ENCODE data around the gene DMTF1. TPM values are rescaled to one million over a fixed set of nuclear protein-coding genes. Genes with fewer than 3 reads are reported as not detected.
A peak's percentile ranks its signal among the peaks of the same experiment; 100 is the strongest.

Gene DMTF1
- total and polyA plus RNA-seq, 2 of the 4 experiments (the other 2 are of a cell fraction): 59.0 to 69.0 TPM

GRCh38 chr7:87220026-87220733, 67.9 kb downstream of the DMTF1 start:
- BruUV-seq (replicated peaks): no TSS peak
- Histone ChIP-seq H4K91ac (ENCODE audit: insufficient read depth, low read depth, low read length) (peak overlapping the region; percentile 33; the same call in 1 of the 2 replicates), H2BK15ac (ENCODE audit: low read depth, low read length) (no peak overlapping the region), H3K4me3 (ENCODE audit: insufficient read depth, low read depth, low read length) (peak overlapping the region; percentile 94), H3K14ac (replicated peaks; ENCODE audit: low read depth, low read length) (peak overlapping the region; percentile 88; the same call in 1 of the 2 replicates), H4K20me1 (ENCODE audit: insufficient read depth, low read length) (no peaks in the 10 kb centered on the region), H3K4me1 (ENCODE audit: control insufficient read depth, insufficient read depth, low read length) (peaks cover 6% of the 10 kb centered on the region), H3K27ac (ENCODE audit: insufficient read depth, low read length) (peak overlapping the region; percentile 50), H3K9me3 (ENCODE audit: control insufficient read depth, insufficient read depth, low read length) (no peaks in the 10 kb centered on the region), H3K27me3 (ENCODE audit: control insufficient read depth, insufficient read depth, low read length) (no peaks in the 10 kb centered on the region), H2BK5ac (ENCODE audit: low read depth, low read length, poor library complexity, severe bottlenecking) (peak overlapping the region; percentile 22), H4K8ac (ENCODE audit: low read depth in 2 of 2, low read length in 2 of 2) (peak overlapping the region; percentile 50 to 69; a peak in 3 of 4 replicates), H3K4me2 (ENCODE audit: low read depth, low read length) (peak overlapping the region; percentile 92), H2BK20ac (ENCODE audit: low read depth, low read length) (no peak overlapping the region), H2AK5ac (ENCODE audit: low read depth, low read length) (peak overlapping the region; percentile 19; the same call in 1 of the 2 replicates), H3K18ac (ENCODE audit: low read depth, low read length) (peak overlapping the region; percentile 40), H3K36me3 (ENCODE audit: control insufficient read depth, insufficient read depth, low read length) (peaks cover 2% of the 10 kb centered on the region; the same call in 1 of the 2 replicates), H4K5ac (ENCODE audit: low read depth, low read length) (peak overlapping the region; percentile 64), H2AFZ (replicated peaks; ENCODE audit: low read length, poor library complexity) (peak overlapping the region; percentile 96), H3K56ac (ENCODE audit: extremely low read depth, insufficient read depth, low read length) (peak overlapping the region; percentile 75), H3K4ac (ENCODE audit: low read depth, low read length) (peak overlapping the region; percentile 72), H3K9me1 (ENCODE audit: insufficient read depth, low read length) (peaks cover 10% of the 10 kb centered on the region), H2AK9ac (replicated peaks; ENCODE audit: low read depth, low read length, poor library complexity) (peak overlapping the region; percentile 85), H3K9ac (ENCODE audit: low read depth, low read length) (peak overlapping the region; percentile 77), H3K79me1 (ENCODE audit: low read depth in 1 of 2, low read length in 2 of 2) (peaks cover 4 to 35% of the 10 kb centered on the region in 2 experiments; a peak in 3 of 4 replicates), H2BK120ac (ENCODE audit: low read depth, low read length) (no peak overlapping the region), H3K23ac (ENCODE audit: low read depth, low read length) (peak overlapping the region; percentile 58)
- in situ Hi-C loops (cut with MboI; ENCODE audit: low sequenced_read_pairs): no loop called here
- ATAC-seq (ENCODE audit: low read depth) (peak; percentile 89), DNase-seq (peak; percentile 69)
- dilution Hi-C loops (cut with HindIII; ENCODE audit: low sequenced_read_pairs, unreplicated experiment): no loop called here
- 0% methylated on average over 57 of the region's 75 CpGs; no CpG with 5 or more reads in 1 of the 2 experiments for WGBS, 2 experiments (ENCODE audit: extremely low coverage in 2 of 2, insufficient read length in 1 of 2)
- intact Hi-C loops (cut with micrococcal nuclease): no loop called here
- POLR2A ChIA-PET (ENCODE audit: unreplicated experiment): interaction anchor here (0.7 kb wide), 1 partner anchor 11 kb away, joined by 3 read pairs; no protein-coding TSS in a partner anchor
- CTCF ChIA-PET: no interaction called here
- TF ChIP-seq RCOR1 (IDR thresholded peaks at IDR 0.05; ENCODE audit: insufficient replicate concordance, low read length) (no peak), MAFK (IDR thresholded peaks at IDR 0.05; ENCODE audit: low read depth, low read length) (no peak), SMC3 (IDR thresholded peaks at IDR 0.05; ENCODE audit: low read depth, low read length) (no peak), MAZ (IDR thresholded peaks at IDR 0.05; ENCODE audit: borderline replicate concordance, low read depth, low read length) (peak; percentile 29; the same call in 1 of the 2 replicates), POLR2A (IDR thresholded peaks at IDR 0.05; ENCODE audit: low read depth, low read length) (peak; percentile 80; the same call in 1 of the 2 replicates), CTCF (conservative IDR thresholded peaks at IDR 0.05; ENCODE audit: low read depth, low read length) (no peak), FOS (IDR thresholded peaks at IDR 0.05; ENCODE audit: low read depth, low read length) (no peak), CEBPB (IDR thresholded peaks at IDR 0.05; ENCODE audit: low read depth, low read length) (no peak), NFE2L2 (IDR thresholded peaks at IDR 0.05; ENCODE audit: low read depth, low read length) (no peak), ELK1 (IDR thresholded peaks at IDR 0.05; ENCODE audit: borderline replicate concordance, low read depth, low read length) (no peak), BHLHE40 (IDR thresholded peaks at IDR 0.05; ENCODE audit: low read depth, low read length) (peak; percentile 81), CHD1 (IDR thresholded peaks at IDR 0.05; ENCODE audit: low read depth, low read length) (no peak), MXI1 (IDR thresholded peaks at IDR 0.05; ENCODE audit: borderline replicate concordance, low read depth, low read length) (0 out of 2 replicates have a peak, but pooled peaks have one; percentile 62), RFX5 (IDR thresholded peaks at IDR 0.05; ENCODE audit: low read depth, low read length) (no peak)

Measured in IMR-90 (cell line).